Left lung (tissue), 10 donors: Measurements from ENCODE around the gene KRTAP5-3. TPM values are rescaled to one million over a fixed set of nuclear protein-coding genes. Genes with fewer than 3 reads are reported as not detected.
A peak's percentile ranks its signal among the peaks of the same experiment; 100 is the strongest.

Experiments
- ATAC-seq: fragments of 200-7000 bp; cut with Tn5 transposase; one replicate; pipeline ENCODE4 v1.9.1; 2020; ENCODE audit warnings: moderate library complexity
- DNase-seq, 4 donors: peaks; one replicate each; pipeline ENCODE4 v3.0.0-alpha.2; 2013 to 2020
- H3K27ac ChIP-seq, 2 donors: fragments of 200-600 bp; sonication (generic) in 1 of 2; one replicate each; pipeline versions ENCODE4 v1.5.0 to v1.8.0; 2020 to 2021
- H3K27me3 ChIP-seq, 2 donors: fragments of 200-600 bp; sonication (generic) in 1 of 2; one replicate each; pipeline versions ENCODE4 v1.5.0 to v1.8.0; 2020 to 2021
- H3K36me3 ChIP-seq, 2 donors: fragments of 200-600 bp; sonication (generic) in 1 of 2; one replicate each; pipeline versions ENCODE4 v1.5.0 to v1.8.0; 2020 to 2021
- H3K4me1 ChIP-seq, 2 donors: fragments of 200-600 bp; one replicate each; pipeline ENCODE4 v1.8.0; 2021
- H3K4me3 ChIP-seq, 2 donors: fragments of 200-600 bp; sonication (generic) in 1 of 2; one replicate each; pipeline versions ENCODE4 v1.5.0 to v1.8.0; 2020 to 2021; ENCODE audit warnings: mild to moderate bottlenecking in 1 of 2
- H3K9me3 ChIP-seq, 2 donors: fragments of 200-600 bp; sonication (generic) in 1 of 2; one replicate each; pipeline versions ENCODE4 v1.5.0 to v1.8.0; 2020 to 2021
- CTCF ChIP-seq, 2 donors: fragments of 200-600 bp; sonication (generic) in 1 of 2; IDR thresholded peaks; one replicate each; pipeline versions ENCODE4 v1.5.0 to v1.8.0; 2021; ENCODE audit warnings: antibody characterized with exemption in 2 of 2
- intact Hi-C, 2 donors: fragments of 100-400 bp; cut with DNase I; formaldehyde crosslinking; loops; one replicate each; pipeline versions ENCODE4 v1.11.2 to v1.14.2; 2022
- polyA plus RNA-seq, 6 donors: library from polyadenylated mRNA; unstranded; fragments of 120-200 nt; gene quantifications; one replicate each; pipeline ENCODE4 v1.2.1, GENCODE V29; 2013; ENCODE audit not compliant: insufficient read length in 6 of 6
- total RNA-seq, 2 donors: library from RNA; stranded (reverse); fragmentation: NEBNext Ultra II Directional; extraction: Animal tissue kit (Norgen Biotek cat#: 25700); gene quantifications; one replicate each; pipeline ENCODE4 v1.2.1, GENCODE V29; 2021
- donor health status: DM: no; HTN: yes; CAD: no.
- donor health status: DM: no; HTN: no; CAD: no.

The KRTAP5-3 gene
- total and polyA plus RNA-seq, 8 donors: not detected

DNA sequence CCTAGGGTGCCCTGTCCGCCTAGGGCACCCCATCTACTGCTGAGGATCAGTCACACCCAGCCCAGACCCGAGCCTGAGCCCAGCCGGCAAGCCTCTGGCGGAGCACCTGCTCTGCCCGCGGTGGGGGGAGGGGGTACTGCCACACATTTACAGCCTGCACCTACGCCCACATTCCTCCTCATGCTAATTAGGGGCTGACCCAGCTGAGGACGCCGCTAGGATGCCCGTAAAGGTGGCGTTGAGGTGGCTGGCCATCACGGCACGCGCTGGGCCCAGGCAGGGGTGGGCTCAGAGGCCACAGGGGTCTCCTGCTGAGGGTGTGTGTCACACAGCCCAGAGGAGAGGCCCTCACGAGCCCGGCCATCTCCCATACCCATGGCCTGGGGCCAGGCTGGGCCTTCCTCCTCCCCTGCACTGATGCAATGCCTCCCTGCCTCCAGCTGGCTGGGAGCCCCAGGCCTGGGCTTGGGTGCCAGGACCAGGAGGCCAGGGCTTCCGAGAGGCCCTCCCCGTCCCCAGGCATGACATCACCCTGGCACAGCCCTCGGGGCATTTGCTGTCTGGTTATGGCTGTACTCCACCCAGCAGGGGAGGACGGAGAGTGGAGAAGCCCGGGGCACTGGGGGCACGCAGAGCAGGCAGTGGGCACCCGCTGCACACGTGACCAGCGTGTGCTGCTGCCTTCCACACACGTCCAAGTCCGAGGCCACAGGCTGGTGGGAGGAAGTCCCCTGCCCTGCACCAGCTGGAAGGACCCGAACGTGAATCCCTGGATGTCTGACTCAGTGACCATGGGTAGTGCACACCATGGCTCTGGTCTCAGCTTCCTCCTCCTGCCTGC lies 48.9 kb downstream of the KRTAP5-3 start:
- H3K4me3 ChIP-seq: peak overlapping the region in 1 of 2 donors; percentile 22
- ATAC-seq (peak; percentile 80), DNase-seq (peak in 3 of 4 donors; percentile 71 to 93 (median 87))
- no peak for TF ChIP-seq CTCF (IDR thresholded peaks at IDR 0.05)
- peak overlapping the region; percentile 67 to 76 for H3K27ac ChIP-seq
- no peaks in the 10 kb centered on the region for H3K9me3 ChIP-seq
- H3K27me3 ChIP-seq: peaks cover 0 to 50% of the 10 kb centered on the region in 2 donors
- H3K4me1 ChIP-seq: peaks cover 12 to 26% of the 10 kb centered on the region in 2 donors
- peaks cover 0 to 26% of the 10 kb centered on the region in 2 donors for H3K36me3 ChIP-seq
- intact Hi-C loops: no loop called here

- DNase-seq (no peak), ATAC-seq (no peak)
- intact Hi-C loops: no loop called here
- peaks cover 0 to 50% of the 10 kb centered on the region in 2 donors for H3K27me3 ChIP-seq
- peak overlapping the region; percentile 67 to 76 for H3K27ac ChIP-seq
- no peak for TF ChIP-seq CTCF (IDR thresholded peaks at IDR 0.05)
- peaks cover 0 to 21% of the 10 kb centered on the region in 2 donors for H3K36me3 ChIP-seq
- H3K9me3 ChIP-seq: no peaks in the 10 kb centered on the region
- H3K4me3 ChIP-seq: peak overlapping the region in 1 of 2 donors; percentile 22
- H3K4me1 ChIP-seq: peaks cover 12 to 26% of the 10 kb centered on the region in 2 donors
Observed at GRCh38 chr11:1558775-1559110, 49.5 kb downstream of the KRTAP5-3 start.

- H3K9me3 ChIP-seq: no peaks in the 10 kb centered on the region
- peak; percentile 41 for ATAC-seq
- peak overlapping the region; percentile 67 to 76 for H3K27ac ChIP-seq
- peaks cover 0 to 55% of the 10 kb centered on the region in 2 donors for H3K27me3 ChIP-seq
- peaks cover 12 to 26% of the 10 kb centered on the region in 2 donors for H3K4me1 ChIP-seq
- no peak for TF ChIP-seq CTCF (IDR thresholded peaks at IDR 0.05)
- peak overlapping the region in 1 of 2 donors; percentile 22 for H3K4me3 ChIP-seq
- peak in 3 of 4 donors; percentile 66 to 81 (median 70) for DNase-seq
- intact Hi-C loops: no loop called here
- H3K36me3 ChIP-seq: peaks cover 0 to 18% of the 10 kb centered on the region in 2 donors
Observed at GRCh38 chr11:1557904-1558774, 50.1 kb downstream of the KRTAP5-3 start.

Other genes starting within 250 kb of the KRTAP5-3 start
- gene BRSK2, start 218.5 kb downstream of the KRTAP5-3 start, total RNA-seq: under 1 TPM; 0.13 to 0.32 TPM
- gene BRSK2, start 218.5 kb downstream of the KRTAP5-3 start, polyA plus RNA-seq: 1 to 10 TPM in 2 of 6 donors, under 1 TPM in 4; 0.39 to 1.1 (median 0.83) TPM
- gene MOB2, start 121.7 kb downstream of the KRTAP5-3 start, total RNA-seq: 10 to 100 TPM; 38.6 to 41.3 TPM
- 10 to 100 TPM; 36.1 to 39.9 (median 37.1) TPM for gene MOB2, start 121.7 kb downstream of the KRTAP5-3 start, polyA plus RNA-seq
- gene DUSP8, start 36.2 kb downstream of the KRTAP5-3 start, total RNA-seq: 10 to 100 TPM in 1 of 2 donors, 1 to 10 TPM in 1; 9.9 to 21.8 TPM
- gene DUSP8, start 36.2 kb downstream of the KRTAP5-3 start, polyA plus RNA-seq: 1 to 10 TPM in 5 of 6 donors, under 1 TPM in 1; 0.80 to 2.0 (median 1.6) TPM
- not detected for gene KRTAP5-1, start 23.2 kb downstream of the KRTAP5-3 start, total RNA-seq
- gene KRTAP5-1, start 23.2 kb downstream of the KRTAP5-3 start, polyA plus RNA-seq: under 1 TPM in 1 of 6 donors, not detected in 5; 0.21 TPM
- not detected for gene KRTAP5-2, start 10.2 kb downstream of the KRTAP5-3 start, total RNA-seq
- gene KRTAP5-2, start 10.2 kb downstream of the KRTAP5-3 start, polyA plus RNA-seq: not detected
- gene KRTAP5-4, start 13.7 kb upstream of the KRTAP5-3 start, total RNA-seq: not detected
- gene KRTAP5-4, start 13.7 kb upstream of the KRTAP5-3 start, polyA plus RNA-seq: not detected
- gene KRTAP5-5, start 21.3 kb upstream of the KRTAP5-3 start, total RNA-seq: not detected
- not detected for gene KRTAP5-5, start 21.3 kb upstream of the KRTAP5-3 start, polyA plus RNA-seq
- not detected for gene KRTAP5-6, start 88.7 kb upstream of the KRTAP5-3 start, total RNA-seq
- gene KRTAP5-6, start 88.7 kb upstream of the KRTAP5-3 start, polyA plus RNA-seq: not detected
- 10 to 100 TPM in 1 of 2 donors, 1 to 10 TPM in 1; 3.4 to 16.5 TPM for gene IFITM10, start 142.1 kb upstream of the KRTAP5-3 start, total RNA-seq
- under 1 TPM in 5 of 6 donors, not detected in 1; 0.07 to 0.24 (median 0.11) TPM for gene IFITM10, start 142.1 kb upstream of the KRTAP5-3 start, polyA plus RNA-seq
- gene CTSD, start 155.5 kb upstream of the KRTAP5-3 start, total RNA-seq: 1,000 to 10,000 TPM; 1,902 to 2,455 TPM
- gene CTSD, start 155.5 kb upstream of the KRTAP5-3 start, polyA plus RNA-seq: 100 to 1,000 TPM; 124 to 171 (median 145) TPM
- gene SYT8, start 226.5 kb upstream of the KRTAP5-3 start, total RNA-seq: 1 to 10 TPM; 6.0 to 8.8 TPM
- 1 to 10 TPM in 2 of 6 donors, under 1 TPM in 4; 0.21 to 1.9 (median 0.82) TPM for gene SYT8, start 226.5 kb upstream of the KRTAP5-3 start, polyA plus RNA-seq
- 1 to 10 TPM; 3.4 to 8.5 TPM for gene TNNI2, start 230.5 kb upstream of the KRTAP5-3 start, total RNA-seq
- gene TNNI2, start 230.5 kb upstream of the KRTAP5-3 start, polyA plus RNA-seq: under 1 TPM in 5 of 6 donors, not detected in 1; 0.24 to 0.74 (median 0.32) TPM
- 10 to 100 TPM; 29.8 to 76.6 TPM for gene LSP1, start 244.6 kb upstream of the KRTAP5-3 start, total RNA-seq
- gene LSP1, start 244.6 kb upstream of the KRTAP5-3 start, polyA plus RNA-seq: 1 to 10 TPM; 5.9 to 8.8 (median 7.0) TPM